ENCODE results near the gene BZW1. TPM values are rescaled to one million over a fixed set of nuclear protein-coding genes. Genes with fewer than 3 reads are reported as not detected.

BZW1 gene
- total and polyA plus RNA-seq, 3 donors from 2014 or later = 238 to 284 (median 267) TPM

DNA sequence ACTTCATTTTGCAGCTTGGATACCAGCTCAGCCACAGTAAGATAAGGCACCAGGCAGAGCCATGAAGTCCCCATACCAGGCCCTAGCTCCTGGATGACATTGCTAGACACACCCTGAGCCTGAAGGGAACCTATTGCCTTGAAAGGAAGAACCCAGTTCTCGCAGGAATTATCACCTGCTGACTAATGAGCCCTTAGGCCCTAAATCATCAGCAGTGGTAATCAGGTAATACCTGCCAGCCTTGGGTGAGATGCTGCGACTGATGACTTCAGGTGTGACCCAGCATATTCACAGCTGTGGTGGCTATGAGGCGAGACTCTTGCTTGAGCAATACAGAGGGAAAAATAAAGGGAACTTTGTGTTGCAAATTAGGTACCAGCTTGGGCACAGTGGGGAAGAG, 27.8 kb downstream of the BZW1 start:
- Histone ChIP-seq H3K27ac (no peak overlapping the region), H3K27me3 (no peaks in the 10 kb centered on the region), H3K36me3 (ENCODE audit: low read depth, missing control alignments) (no peaks in the 10 kb centered on the region), H3K9me3 (no peaks in the 10 kb centered on the region), H3K4me3 (no peak overlapping the region), H3K4me1 (no peaks in the 10 kb centered on the region)
- DNase-seq = no peak
- 83 to 92% methylated on average over 3 of the region's 3 CpGs for WGBS, 2 donors
- no peak for TF ChIP-seq POLR2A (IDR thresholded peaks at IDR 0.05)
- TF ChIP-seq, protein P1, sequence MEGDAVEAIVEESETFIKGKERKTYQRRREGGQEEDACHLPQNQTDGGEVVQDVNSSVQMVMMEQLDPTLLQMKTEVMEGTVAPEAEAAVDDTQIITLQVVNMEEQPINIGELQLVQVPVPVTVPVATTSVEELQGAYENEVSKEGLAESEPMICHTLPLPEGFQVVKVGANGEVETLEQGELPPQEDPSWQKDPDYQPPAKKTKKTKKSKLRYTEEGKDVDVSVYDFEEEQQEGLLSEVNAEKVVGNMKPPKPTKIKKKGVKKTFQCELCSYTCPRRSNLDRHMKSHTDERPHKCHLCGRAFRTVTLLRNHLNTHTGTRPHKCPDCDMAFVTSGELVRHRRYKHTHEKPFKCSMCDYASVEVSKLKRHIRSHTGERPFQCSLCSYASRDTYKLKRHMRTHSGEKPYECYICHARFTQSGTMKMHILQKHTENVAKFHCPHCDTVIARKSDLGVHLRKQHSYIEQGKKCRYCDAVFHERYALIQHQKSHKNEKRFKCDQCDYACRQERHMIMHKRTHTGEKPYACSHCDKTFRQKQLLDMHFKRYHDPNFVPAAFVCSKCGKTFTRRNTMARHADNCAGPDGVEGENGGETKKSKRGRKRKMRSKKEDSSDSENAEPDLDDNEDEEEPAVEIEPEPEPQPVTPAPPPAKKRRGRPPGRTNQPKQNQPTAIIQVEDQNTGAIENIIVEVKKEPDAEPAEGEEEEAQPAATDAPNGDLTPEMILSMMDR (IDR thresholded peaks at IDR 0.05) = no peak
- intact Hi-C loops (cut with DNase I; ENCODE audit: low total_unique reads) = no loop called here

DNA sequence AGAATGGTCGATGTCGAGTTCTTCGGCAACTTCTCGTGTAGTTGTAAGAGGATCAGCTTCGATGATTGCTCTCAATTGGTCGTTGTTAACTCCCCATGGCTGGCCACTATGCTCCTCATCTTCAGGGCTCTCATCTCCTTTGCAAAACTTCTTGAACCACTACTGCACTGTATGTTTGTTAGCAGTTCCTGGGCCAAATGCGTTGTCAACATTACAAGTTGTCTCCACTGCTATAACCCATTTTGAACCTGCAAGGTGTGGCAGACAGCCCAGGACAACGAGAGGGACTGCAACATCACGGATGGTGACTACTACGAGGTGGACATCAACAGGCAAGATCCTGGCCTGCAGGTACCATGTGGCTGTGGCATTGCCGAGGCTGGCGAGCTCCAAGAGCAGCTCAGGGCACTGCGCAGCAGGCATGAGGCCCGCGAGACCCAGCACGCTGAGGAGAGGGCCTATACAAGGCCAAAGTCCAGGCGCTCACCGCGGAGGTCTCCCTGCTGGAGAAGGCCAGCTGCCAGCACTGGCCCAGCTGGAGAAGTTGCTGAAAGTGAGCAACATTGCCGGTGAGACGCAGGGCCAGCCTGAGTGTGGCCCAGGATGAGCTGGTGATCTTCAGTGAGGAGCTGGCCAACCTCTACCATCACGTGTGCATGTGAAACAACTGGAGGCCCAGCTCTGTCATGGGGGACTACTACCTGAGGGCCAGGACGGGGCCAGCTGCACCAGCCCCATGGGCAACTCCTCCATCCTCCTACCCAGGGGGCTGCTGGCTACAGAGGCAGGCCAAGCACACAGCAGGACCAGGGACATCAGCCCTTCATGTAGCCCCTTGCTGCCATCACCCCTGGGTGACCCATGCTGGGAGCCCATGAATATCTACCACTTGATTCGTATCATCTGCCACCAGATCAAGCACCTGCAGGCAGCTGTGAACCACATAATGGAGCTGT, 32.6 kb downstream of the BZW1 start:
- no peaks in the 10 kb centered on the region for H3K4me1 ChIP-seq
- intact Hi-C loops (cut with DNase I; ENCODE audit: low total_unique reads) = no loop called here
- H3K9me3 ChIP-seq = no peaks in the 10 kb centered on the region
- 93 to 96% methylated on average over 14 to 24 of the region's 24 CpGs for WGBS, 2 donors
- no peaks in the 10 kb centered on the region for H3K27me3 ChIP-seq
- DNase-seq = no peak
- no peaks in the 10 kb centered on the region for H3K36me3 ChIP-seq (ENCODE audit: low read depth, missing control alignments)
- H3K4me3 ChIP-seq = no peak overlapping the region
- no peak overlapping the region for H3K27ac ChIP-seq
- no peak for TF ChIP-seq POLR2A (IDR thresholded peaks at IDR 0.05)
- TF ChIP-seq, protein P1 (IDR thresholded peaks at IDR 0.05) = no peak

DNA sequence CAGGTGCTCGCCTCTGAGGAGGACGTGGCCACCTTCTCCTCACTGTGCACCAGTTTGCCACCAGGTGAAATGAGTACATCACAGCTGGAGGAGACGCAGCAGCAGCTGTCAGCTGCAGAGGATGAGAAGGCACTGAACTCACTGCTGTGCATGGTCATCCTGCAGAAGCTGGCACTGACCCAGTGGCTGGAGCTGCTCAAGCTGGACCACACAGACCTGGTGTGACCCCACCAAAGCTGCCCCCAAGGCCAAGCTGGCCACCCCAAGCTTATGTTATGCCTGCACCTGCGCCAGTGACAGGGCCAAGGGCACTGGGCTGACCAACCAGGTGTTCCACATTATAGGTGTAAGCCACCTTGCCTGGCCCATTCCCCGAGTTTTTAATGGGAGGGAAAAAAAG, 33.5 kb downstream of the BZW1 start:
- Histone ChIP-seq H3K27me3 (no peaks in the 10 kb centered on the region), H3K9me3 (no peaks in the 10 kb centered on the region), H3K4me3 (no peak overlapping the region), H3K4me1 (no peaks in the 10 kb centered on the region), H3K36me3 (ENCODE audit: low read depth, missing control alignments) (no peaks in the 10 kb centered on the region), H3K27ac (no peak overlapping the region)
- TF ChIP-seq, protein P1 (IDR thresholded peaks at IDR 0.05) = no peak
- no peak for TF ChIP-seq POLR2A (IDR thresholded peaks at IDR 0.05)
- intact Hi-C loops (cut with DNase I; ENCODE audit: low total_unique reads) = no loop called here
- DNase-seq = no peak
- WGBS, 2 donors = 90 to 95% methylated on average over 4 to 5 of the region's 5 CpGs

DNA sequence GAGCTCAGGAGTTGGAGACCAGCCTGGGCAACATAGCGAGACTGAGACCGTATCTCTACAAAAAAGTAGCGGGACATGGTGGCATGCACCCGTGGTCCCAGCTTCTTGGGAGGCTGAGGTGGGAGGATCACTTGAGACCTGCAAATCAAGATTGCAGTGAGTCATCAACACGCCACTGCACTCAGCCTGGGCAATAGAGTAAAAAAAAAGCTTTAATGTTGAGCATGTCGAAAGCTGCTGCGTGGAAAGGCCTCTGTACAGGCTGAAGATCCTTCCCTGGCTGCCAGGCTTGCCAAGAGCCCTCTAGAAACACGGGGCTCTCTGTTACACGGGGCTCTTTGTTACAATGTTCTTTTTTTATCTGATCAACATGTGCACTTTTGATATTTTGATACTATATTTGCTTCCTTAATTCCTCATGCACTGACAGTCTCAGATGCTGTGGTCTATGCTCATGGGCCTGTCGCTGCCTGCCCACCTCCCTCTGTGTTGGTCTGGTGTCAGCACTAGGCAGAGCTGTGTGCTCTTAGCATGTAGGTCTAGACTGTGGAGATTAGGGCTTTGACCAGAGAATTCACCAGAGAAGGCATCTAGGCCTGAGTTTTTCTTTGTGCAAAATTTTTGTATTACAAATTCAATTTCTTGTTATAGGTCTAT, 34.1 kb downstream of the BZW1 start:
- WGBS, 2 donors = 67 to 68% methylated on average over 10 of the region's 10 CpGs

More for the DNA sequence above, 34.1 kb downstream of the BZW1 start:
- TF ChIP-seq, protein P1 (IDR thresholded peaks at IDR 0.05) = no peak
- TF ChIP-seq POLR2A (IDR thresholded peaks at IDR 0.05) = no peak
- Histone ChIP-seq H3K27ac (no peak overlapping the region), H3K9me3 (no peaks in the 10 kb centered on the region), H3K27me3 (no peaks in the 10 kb centered on the region), H3K4me3 (no peak overlapping the region), H3K4me1 (no peaks in the 10 kb centered on the region), H3K36me3 (ENCODE audit: low read depth, missing control alignments) (no peaks in the 10 kb centered on the region)
- DNase-seq = peak; percentile 79
- intact Hi-C loops (cut with DNase I; ENCODE audit: low total_unique reads) = no loop called here
